ENCODE measurements around the gene CDS1. TPM values are rescaled to one million over a fixed set of nuclear protein-coding genes. Genes with fewer than 3 reads are reported as not detected.
"Not testable (repeated sequence)": the region's sequence is repeated elsewhere in the genome, so short reads cannot be mapped to it uniquely, and the experiment has no call there.

The CDS1 gene
- total and polyA plus RNA-seq, 10 donors, result 0.15 to 3.8 (median 1.4) TPM

GRCh38 chr4:84547211-84547610, 35.7 kb upstream of the CDS1 start:
- Histone ChIP-seq H3K27me3 (replicated peaks in 1 of 7) (peaks cover 0 to 22% (median 0%) of the 10 kb centered on the region in 7 donors), H3K36me3 (no peaks in the 10 kb centered on the region), H3K27ac (no peak overlapping the region), H3K4me3 (no peak overlapping the region), H3K9me3 (peaks cover 0 to 8% (median 0%) of the 10 kb centered on the region in 8 donors), H3K4me1 (no peaks in the 10 kb centered on the region)
- DNase-seq, result no peak
- intact Hi-C loops (cut with DNase I; ENCODE audit: low total_unique reads), result no loop called here
- 75 to 89% (median 84%) methylated on average over 3 of the region's 3 CpGs for WGBS, 5 donors
- TF ChIP-seq POLR2A (IDR thresholded peaks at IDR 0.05) (no peak), POLR2AphosphoS5 (IDR thresholded peaks at IDR 0.05) (no peak)
- TF ChIP-seq, protein P1, sequence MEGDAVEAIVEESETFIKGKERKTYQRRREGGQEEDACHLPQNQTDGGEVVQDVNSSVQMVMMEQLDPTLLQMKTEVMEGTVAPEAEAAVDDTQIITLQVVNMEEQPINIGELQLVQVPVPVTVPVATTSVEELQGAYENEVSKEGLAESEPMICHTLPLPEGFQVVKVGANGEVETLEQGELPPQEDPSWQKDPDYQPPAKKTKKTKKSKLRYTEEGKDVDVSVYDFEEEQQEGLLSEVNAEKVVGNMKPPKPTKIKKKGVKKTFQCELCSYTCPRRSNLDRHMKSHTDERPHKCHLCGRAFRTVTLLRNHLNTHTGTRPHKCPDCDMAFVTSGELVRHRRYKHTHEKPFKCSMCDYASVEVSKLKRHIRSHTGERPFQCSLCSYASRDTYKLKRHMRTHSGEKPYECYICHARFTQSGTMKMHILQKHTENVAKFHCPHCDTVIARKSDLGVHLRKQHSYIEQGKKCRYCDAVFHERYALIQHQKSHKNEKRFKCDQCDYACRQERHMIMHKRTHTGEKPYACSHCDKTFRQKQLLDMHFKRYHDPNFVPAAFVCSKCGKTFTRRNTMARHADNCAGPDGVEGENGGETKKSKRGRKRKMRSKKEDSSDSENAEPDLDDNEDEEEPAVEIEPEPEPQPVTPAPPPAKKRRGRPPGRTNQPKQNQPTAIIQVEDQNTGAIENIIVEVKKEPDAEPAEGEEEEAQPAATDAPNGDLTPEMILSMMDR (IDR thresholded peaks at IDR 0.05 in 8 of 11, conservative IDR thresholded peaks at IDR 0.05 in 3 of 11), result no peak

DNA sequence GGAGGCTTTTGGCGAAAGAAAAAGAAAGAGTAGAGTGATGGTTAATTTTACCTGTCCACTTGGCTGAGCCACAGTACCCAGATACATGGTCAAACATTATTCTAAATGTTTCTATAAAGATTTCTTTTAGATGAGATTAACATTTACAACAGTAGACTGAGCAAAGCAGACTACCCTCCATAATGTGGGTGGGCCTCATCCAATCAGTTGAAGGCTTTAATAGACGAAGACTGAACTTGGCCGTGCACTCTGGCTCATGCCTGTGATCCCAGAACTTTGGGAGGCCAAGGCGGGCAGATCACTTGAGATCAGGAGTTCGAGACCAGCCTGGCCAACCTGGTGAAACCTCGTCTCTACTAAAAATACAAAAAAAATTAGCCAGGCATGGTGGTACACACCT, 33.7 kb upstream of the CDS1 start:
- H3K36me3 ChIP-seq; DNase-seq; intact Hi-C loops (cut with DNase I; ENCODE audit: low total_unique reads); H3K27ac ChIP-seq; H3K4me3 ChIP-seq; H3K4me1 ChIP-seq: not testable (repeated sequence)
- 79 to 92% (median 84%) methylated on average over 6 of the region's 6 CpGs for WGBS, 5 donors
- Histone ChIP-seq H3K9me3 (peaks cover 0 to 19% (median 9%) of the 10 kb centered on the region in 8 donors), H3K27me3 (replicated peaks in 1 of 7) (peaks cover 0 to 22% (median 0%) of the 10 kb centered on the region in 7 donors)

GRCh38 chr4:84562156-84562555, 20.8 kb upstream of the CDS1 start:
- H3K9me3 ChIP-seq, result no peaks in the 10 kb centered on the region
- 92 to 98% (median 94%) methylated on average over 5 of the region's 5 CpGs for WGBS, 5 donors
- no peak overlapping the region for H3K27ac ChIP-seq
- no peak overlapping the region for H3K4me3 ChIP-seq
- intact Hi-C loops (cut with DNase I; ENCODE audit: low total_unique reads), result no loop called here
- no peaks in the 10 kb centered on the region for H3K27me3 ChIP-seq (replicated peaks in 1 of 7)
- no peaks in the 10 kb centered on the region for H3K4me1 ChIP-seq
- TF ChIP-seq, protein P1 (IDR thresholded peaks at IDR 0.05 in 8 of 11, conservative IDR thresholded peaks at IDR 0.05 in 3 of 11), result no peak
- TF ChIP-seq POLR2A (IDR thresholded peaks at IDR 0.05) (no peak), POLR2AphosphoS5 (IDR thresholded peaks at IDR 0.05) (no peak)
- H3K36me3 ChIP-seq, result no peaks in the 10 kb centered on the region
- DNase-seq, result no peak

DNA sequence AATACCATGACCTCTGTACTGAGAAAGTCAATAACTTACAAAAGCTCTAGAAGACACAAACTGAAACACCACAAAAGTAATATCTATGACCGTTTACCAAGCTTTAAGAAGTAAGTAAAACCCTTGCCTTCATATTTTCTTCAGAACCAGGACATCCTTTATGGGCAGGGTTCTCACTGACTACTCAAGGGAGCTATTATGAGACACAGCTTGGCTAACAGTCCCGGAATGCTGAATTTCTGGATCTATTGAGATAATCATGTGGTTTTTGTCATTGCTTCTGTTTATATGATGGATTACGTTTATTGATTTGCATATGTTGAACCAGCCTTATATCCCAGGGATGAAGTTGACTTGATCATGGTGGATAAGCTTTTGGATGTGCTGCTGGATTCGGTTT, 19.9 kb upstream of the CDS1 start:
- TF ChIP-seq POLR2AphosphoS5 (IDR thresholded peaks at IDR 0.05), result no peak
- intact Hi-C loops (cut with DNase I; ENCODE audit: low total_unique reads), result no loop called here
- H3K27me3 ChIP-seq (replicated peaks in 1 of 7), result no peaks in the 10 kb centered on the region
- no peaks in the 10 kb centered on the region for H3K36me3 ChIP-seq
- 67 to 87% (median 82%) methylated on average over 4 of the region's 4 CpGs for WGBS, 5 donors
- H3K27ac ChIP-seq, result no peak overlapping the region
- DNase-seq, result no peak
- H3K9me3 ChIP-seq, result no peaks in the 10 kb centered on the region
- H3K4me1 ChIP-seq, result no peaks in the 10 kb centered on the region
- no peak overlapping the region for H3K4me3 ChIP-seq

DNA sequence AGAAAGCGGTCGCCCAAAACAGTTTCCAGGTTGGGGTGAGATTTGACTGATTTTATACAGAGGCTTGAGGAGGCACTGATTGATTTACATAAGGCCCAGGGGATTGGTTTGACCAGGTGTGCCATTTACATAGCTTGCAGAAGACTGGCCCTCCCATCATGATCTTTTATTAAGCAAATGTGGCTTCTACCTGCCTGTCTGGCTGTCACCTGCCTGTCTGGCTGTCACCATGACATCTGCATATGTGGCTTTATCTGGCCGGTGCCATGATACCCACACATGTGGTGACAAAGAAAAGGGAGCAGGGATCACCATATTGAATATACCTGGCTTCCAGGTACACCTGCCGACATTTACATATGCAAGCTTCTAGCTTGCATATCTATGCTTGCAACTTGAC, 17.0 kb upstream of the CDS1 start:
- no peak for TF ChIP-seq POLR2A (IDR thresholded peaks at IDR 0.05)
- no peak for TF ChIP-seq POLR2AphosphoS5 (IDR thresholded peaks at IDR 0.05)
- TF ChIP-seq, protein P1 (IDR thresholded peaks at IDR 0.05 in 8 of 11, conservative IDR thresholded peaks at IDR 0.05 in 3 of 11), result no peak
- H3K4me1 ChIP-seq, result no peaks in the 10 kb centered on the region
- no peak overlapping the region for H3K4me3 ChIP-seq
- no peak for DNase-seq
- WGBS, 5 donors, result 88 to 95% (median 90%) methylated on average over 4 of the region's 4 CpGs
- H3K27ac ChIP-seq, result no peak overlapping the region
- intact Hi-C loops (cut with DNase I; ENCODE audit: low total_unique reads), result no loop called here
- H3K36me3 ChIP-seq, result no peaks in the 10 kb centered on the region
- H3K9me3 ChIP-seq, result no peaks in the 10 kb centered on the region
- H3K27me3 ChIP-seq (replicated peaks in 1 of 7), result peaks cover 0 to 9% (median 0%) of the 10 kb centered on the region in 7 donors

All from spleen (tissue), 11 donors.